ENCODE data around the gene AHDC1.
"Not testable (repeated sequence)": the region's sequence is repeated elsewhere in the genome, so short reads cannot be mapped to it uniquely, and the experiment has no call there.

AHDC1 gene

DNA sequence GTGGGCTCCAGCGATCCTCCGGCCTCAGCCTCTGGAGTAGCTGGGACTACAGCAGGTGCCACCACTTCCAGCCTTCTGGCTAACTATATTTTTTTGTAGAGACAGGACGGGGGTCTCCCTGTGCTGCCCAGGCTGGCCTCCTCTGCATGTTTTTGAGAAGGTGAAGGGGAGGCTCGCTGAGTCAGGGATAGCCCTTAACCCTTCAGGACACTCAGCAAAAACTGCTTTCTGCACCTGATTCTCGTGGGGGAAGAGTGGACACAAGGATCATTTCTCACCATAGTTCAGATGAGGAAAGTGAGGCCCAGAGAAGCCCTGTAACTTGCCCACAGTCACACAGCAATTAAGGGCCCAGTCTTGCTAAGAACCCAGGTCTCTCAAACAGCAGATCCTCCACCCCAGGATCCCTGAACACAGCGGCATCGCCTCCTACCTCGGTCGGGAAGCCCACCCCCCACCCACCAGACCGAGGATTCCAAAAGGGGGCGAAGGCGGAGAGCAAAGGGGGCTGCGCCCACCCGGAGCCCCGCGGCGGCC lies 29.8 kb upstream of the AHDC1 start:
- no peak for DNase-seq

DNA sequence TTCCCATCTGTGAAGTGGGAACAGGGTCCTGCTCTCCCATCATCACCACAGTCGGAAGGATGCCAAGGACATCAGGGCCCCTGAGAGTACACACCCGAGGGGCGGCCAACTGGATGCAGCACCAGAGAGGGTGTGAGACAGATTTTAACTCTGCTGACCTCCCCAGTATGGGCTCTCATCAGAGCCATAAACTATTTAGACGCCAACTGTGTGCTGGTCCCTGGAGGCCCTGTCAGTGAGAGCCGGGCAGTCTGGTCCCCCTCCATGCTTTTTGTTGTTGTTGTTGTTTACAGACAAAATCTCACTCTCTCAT lies 29.3 kb upstream of the AHDC1 start:
- DNase-seq: no peak

GRCh38 chr1:27632387-27633297 lies 28.7 kb upstream of the AHDC1 start:
- DNase-seq: no peak

DNA sequence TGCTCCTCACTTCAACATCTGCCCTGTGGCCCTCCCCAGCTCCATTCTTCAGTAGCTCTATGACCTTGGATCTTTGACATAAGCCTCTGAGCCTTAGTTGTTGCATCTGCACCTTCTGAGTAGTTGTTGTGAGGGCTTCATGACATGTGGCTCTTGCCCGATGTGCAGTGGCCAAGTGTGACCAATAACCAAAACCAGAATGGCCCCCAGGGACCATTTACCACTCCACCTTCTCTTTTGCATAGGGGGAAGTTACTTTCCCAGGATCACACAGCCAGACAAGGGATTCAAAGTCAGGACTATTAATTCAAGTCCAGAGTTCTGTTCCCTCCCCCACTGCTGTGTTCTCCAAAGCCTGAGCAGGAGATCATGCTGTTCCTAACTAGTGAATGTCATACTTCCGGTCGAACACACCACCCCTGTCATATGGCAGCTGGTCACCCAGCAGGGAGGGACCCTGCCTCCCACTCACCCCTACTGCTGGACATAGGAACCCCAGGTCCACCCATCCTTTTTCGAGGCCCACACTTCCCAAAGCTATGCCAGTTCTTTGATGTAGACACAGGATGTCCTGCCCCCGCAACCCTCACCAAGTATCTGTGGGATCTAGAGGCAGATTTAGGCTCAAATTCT lies 27.0 kb upstream of the AHDC1 start:
- DNase-seq: no peak

DNA sequence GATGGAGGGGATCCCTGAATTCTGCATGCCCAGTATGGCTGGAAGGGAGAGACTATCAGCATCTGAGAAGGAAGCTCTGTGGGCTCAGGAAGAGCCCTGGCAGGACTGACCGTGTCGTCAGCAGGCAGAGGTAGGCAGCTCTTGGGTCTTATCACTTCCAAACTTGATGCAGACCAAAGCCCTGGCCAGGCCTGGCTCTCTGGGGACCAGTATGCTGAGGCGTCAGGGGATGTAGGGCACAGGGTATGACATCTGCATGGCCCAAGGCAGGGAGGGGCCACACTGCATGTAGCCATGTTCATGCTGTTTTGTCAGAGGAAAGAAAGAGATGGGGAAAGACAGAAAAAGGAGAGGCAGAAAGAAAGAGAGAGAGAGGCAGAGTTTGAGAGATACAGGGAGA lies 24.8 kb upstream of the AHDC1 start:
- DNase-seq: no peak

DNA sequence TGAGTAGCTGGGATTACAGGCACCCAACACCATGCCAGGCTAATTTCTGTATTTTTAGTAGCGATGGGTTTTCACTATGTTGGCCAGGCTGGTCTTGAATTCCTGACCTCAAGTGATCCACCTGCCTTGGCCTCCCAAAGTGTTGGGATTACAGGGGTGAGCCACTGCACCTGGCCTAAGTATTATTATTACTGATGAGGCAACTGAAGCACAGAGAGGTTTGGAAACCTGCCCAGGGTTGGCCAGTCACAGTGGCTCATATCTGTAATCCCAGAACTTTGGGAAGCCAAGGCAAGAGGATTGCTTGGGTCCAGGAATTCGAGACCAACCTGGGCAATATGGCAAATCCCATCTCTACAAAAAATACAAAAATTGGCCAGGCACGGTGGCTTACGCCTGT lies 23.8 kb upstream of the AHDC1 start:
- not testable (repeated sequence) for DNase-seq

DNA sequence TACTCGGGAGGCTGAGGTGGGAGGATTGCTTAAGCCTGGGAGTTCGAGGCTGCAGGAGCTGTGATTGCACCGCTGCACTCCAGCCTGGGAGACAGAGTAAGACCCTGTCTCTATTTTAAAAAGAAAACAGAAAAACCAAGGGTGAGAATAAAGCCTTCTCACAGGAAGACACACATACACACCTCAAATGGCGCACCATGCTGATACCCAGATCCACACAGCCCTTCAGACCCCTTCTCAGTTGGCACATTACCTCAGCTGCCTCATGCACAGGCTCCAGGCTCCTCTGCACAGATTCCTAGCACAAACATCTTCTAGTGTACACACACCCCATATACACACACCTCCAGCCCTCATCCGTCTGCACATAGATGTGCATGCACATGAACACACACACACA lies 23.1 kb upstream of the AHDC1 start:
- DNase-seq: no peak

DNA sequence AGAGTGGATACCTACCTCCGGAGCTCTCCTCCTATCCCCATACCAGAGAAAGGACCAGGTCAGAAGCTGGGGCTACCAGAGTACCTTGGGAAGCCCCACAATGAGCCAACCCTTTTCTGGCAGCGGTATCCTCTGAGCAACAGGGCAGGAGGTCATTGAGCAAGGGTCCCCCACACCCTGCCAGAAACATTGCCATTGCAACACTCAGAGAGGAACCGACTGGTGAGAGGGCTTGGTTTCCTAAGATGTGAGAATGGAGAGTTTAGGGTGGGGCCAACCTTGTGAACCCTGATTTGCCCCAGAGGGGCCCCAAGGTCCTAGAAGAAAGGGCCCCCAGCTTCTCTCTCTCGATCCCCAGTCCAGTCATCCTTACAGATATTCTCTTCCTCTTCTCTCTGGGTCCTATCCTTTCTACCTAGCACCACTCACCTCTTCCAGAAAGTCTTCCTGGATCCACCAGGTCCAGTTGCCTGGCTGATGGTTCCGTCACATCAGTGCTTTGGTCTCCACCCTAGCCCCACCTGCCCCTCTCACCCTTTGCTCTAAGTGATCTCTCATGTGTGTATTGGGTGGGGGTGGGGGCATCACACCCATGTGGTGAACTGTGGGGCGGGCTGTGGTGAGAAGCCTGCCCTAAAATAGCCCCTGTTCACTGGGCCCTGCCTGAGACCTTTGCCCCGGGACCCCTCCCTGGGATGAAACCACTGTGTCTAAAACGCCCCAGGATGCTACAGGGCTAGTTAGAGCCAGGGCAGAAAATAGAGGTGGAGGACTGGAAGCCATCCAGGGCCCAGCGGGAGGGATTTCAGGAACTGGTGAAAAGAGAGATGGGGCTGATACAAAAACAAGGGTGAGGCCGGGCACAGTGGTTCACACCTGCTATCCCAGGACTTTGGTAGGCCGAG lies 22.3 kb upstream of the AHDC1 start:
- DNase-seq: no peak

DNA sequence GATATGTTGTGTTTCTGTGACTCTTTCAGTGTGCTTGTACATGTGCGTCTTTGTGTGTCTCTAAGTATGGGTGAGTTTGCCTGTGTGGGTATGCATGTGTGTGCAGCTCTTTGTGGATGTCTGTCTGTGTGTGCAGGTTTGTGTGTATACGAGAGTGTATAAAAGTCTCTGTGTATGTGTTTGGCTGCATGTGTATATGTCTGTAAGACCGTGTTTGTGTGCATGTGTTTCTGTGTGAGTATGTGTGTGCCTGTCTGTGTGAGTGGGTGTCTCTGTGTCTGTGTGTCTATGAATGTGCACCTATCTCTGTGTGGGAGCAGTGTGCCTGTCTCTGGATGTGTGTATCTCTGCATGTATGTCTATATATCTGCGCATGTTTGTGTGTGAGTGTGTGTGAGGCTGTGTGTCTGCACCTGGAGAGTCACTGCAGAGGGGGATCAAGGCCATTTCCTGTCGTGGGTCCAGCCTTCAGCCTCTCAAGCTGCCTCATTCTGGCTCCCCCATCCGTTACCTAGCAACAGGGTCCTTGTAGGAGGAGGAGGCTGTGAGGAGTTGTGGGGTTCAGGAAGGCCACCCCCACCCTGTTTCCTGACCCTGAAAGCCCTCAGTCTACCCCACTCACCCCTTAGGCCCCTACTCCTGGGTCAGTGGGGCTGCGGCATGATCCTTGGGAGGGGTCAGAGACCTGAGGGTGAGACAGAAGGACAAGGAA lies 20.7 kb upstream of the AHDC1 start:
- peak; percentile 78 for DNase-seq

DNA sequence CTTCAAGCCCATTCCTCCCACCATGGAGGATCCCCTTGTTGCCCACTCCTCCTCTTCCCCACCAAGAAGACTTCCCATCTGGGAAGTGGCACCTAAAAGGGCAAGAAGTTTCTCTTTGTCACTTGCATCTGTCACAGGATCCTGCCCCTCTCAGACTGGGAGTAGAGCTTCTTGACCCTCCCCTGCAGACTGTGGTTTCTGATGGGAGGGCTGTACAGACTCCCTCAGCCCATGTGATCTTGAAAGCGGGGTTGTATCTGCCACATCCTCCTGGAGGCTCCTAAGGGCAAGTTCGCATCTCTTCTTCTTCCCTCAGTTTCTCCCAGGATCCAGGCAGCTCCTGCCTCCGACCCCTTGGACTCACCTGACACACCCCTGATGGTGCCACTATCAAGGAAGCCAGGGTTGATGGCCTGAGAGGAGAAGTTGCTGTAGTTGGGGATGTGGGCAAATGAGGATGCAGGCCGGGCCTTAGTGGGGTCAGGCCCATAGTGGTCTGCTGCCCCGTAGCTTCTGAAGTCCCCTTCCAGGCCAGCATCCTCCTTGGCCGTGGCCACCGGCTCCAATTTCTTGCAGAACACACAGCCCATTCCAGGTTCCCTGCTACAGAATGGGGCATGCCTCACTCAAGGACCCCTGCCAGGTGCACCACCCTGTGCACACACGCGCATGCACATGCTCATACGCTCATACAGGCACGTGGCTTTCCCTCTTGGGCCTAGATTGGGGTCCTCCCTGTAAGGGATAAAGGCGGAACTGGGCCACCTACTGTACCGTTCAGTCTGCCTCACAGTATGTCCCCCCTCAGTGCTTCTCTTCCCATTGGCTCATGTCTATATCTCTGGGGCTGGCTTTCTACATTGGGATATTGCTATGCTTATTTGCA lies 19.6 kb upstream of the AHDC1 start:
- no peak for DNase-seq

DNA sequence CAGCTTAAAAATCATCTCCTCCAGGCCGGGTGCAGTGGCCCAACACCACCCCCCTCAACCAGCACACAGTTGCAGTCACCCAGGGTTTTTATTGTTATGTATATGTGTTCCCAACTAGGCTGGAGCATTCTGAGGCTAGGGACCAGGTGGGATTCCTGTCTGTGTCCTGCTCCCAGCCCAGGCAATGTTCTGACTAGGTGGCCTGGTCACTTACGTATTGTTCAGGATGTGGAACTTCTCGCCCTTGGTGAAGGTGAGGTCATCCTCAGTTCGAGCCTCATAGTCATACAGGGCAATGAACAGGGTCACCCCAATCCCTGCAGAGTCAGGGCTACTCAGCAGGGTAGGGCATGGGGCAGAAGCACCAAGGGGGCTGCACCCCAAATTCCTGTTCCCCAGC lies 18.9 kb upstream of the AHDC1 start:
- DNase-seq: no peak

- DNase-seq: peak; percentile 30
Observed at GRCh38 chr1:27621051-27621920, 17.3 kb upstream of the AHDC1 start.

GRCh38 chr1:27619782-27620438 lies 16.0 kb upstream of the AHDC1 start:
- not testable (repeated sequence) for DNase-seq

- DNase-seq: no peak
Observed at GRCh38 chr1:27618341-27619082, 14.6 kb upstream of the AHDC1 start.

DNA sequence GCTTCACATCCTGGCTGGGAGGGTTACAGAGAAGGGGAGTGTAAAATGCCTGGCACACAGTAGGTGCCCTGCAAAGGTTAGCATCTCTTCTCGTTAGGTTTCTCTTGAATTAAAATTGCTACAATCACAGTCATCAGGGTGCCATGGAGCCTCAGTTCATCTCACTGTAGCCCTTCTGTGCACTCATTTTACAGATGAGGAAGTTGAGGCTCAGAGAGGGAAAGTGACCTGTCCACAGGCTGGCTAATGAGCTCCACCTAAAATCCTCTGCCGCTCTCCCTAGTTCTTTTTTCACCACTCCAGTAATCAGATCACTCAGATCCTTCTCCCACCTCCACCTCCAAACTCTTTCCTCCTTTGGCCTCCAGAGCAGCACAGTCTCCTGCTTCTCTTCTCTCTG lies 13.5 kb upstream of the AHDC1 start:
- no peak for DNase-seq

DNA sequence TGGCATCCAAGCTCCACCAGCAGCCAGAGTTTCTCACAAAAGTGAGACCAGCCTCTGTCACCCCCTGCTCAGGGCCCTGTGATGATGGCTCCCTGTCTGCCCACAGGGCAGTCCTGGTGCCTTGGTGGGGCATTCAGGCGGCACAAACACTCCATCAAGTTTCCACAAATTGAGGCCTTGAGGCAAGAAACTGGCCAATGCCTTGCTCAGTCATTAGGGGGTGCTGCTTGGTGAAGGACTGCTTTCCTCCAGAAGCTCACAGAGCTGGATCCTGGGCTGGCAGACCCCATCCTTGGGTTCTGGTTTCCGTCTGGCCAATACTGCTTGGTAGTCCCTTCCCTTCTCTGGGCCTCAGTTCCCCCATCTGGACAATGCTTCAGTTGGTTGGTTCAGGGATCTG lies 12.5 kb upstream of the AHDC1 start:
- no peak for DNase-seq

- DNase-seq: no peak
Observed at GRCh38 chr1:27615346-27616192, 11.6 kb upstream of the AHDC1 start.

DNA sequence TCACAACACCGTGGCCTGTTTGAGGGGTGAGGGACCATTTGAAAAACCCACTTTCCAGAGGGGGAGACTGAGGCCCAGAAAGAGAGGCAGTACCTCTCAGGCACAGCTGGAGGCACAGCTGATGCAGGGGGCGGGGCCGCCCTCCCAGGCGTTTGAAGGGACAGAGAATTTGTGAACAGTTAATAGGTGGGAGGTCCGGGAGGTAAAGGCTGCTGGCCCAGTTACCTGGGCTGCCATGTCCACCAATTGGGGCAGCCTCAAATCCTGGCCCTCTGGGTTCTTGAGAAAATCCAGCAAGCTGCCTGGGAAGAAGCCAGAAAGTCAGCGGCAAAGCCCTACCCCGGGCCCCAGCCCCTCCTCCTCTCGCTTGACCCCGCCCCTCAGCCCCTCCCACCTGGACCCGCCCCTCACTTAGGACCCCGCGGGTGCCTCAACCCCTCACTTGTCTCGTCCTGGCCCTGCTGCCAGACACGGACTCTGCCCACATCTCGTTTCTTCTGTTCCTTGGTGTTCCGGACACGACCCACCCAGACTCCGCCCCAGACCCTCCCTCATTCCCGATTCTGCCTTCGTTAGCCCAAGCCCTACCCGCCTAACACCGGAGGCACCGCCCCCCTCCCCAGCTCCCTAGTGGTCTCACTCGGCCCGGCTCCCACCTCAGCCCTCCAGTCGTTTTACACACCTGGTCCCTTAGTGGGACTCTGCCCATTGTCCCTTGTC lies 10.8 kb upstream of the AHDC1 start:
- DNase-seq: no peak

Measured in NCI-H1092 (cell line).